ENCODE results near the gene KCNA10.

KCNA10 gene
- long read RNA-seq: 0 reads

DNA sequence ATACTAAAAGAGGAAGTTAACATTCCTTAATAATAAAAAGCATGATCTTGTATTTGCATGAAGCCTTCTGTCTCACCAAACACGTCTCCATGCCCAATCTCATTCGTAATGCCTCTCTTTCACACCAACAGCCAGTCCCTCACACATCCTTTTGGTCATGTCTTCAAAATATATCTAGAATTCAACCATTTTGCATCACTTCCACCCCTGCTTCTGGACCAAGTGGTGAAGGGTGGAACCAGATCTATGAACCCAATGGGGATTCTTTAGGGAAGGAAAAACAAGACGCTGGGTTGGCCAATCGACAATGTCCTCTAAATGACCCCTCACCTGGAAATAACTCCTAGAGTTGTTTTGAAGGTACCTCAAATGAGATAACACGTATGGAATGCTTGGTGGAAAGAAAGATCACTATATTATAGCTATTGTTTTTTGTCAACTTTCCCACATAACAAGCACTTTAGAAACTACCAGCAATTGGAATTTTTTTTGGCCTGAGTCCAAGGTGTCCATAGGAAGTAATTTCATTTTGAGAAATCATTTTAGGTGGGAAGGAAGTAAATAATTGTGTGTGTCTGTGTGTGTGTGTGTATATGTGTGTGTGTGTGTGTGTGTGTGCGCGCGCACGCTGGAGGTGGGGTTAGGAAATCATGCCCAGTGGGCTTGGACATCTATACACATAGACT, at the start of gene KCNA10:
Gene KCNA10, minus strand, starts transcription at position 51 of the 686 bp plus-strand sequence. CDS start 388 bp downstream, outside the sequence.
- Histone ChIP-seq H3K27ac (replicated peaks) (no peak within 1 kb of the TSS), H3K27me3 (ENCODE audit: insufficient read depth, poor library complexity, severe bottlenecking) (no peaks in the 10 kb centered on the region), H3K4me3 (replicated peaks; ENCODE audit: insufficient read depth, low read length) (no peak within 1 kb of the TSS)
- TF ChIP-seq POLR2AphosphoS5 (IDR thresholded peaks at IDR 0.05; ENCODE audit: low read depth): no peak
- TF ChIP-seq SPI1 (IDR thresholded peaks at IDR 0.05; ENCODE audit: borderline replicate concordance, low read depth): no peak
- no peak for TF ChIP-seq REST (IDR thresholded peaks at IDR 0.05; ENCODE audit: insufficient replicate concordance, low read depth)
- TF ChIP-seq GABPA (IDR thresholded peaks at IDR 0.05; ENCODE audit: low read depth): no peak
- no peak for TF ChIP-seq CTCF (IDR thresholded peaks at IDR 0.05; ENCODE audit: insufficient read depth, low read length)
- DNase-seq (ENCODE audit: low read depth in 1 of 2, low spot score in 1 of 2): no peak

GRCh38 chr1:110566836-110567235, 47.9 kb upstream of the KCNA10 start:
- DNase-seq (ENCODE audit: low read depth in 1 of 2, low spot score in 1 of 2): no peak
- no peak for TF ChIP-seq GABPA (IDR thresholded peaks at IDR 0.05; ENCODE audit: low read depth)
- no peak for TF ChIP-seq POLR2AphosphoS5 (IDR thresholded peaks at IDR 0.05; ENCODE audit: low read depth)
- TF ChIP-seq REST (IDR thresholded peaks at IDR 0.05; ENCODE audit: insufficient replicate concordance, low read depth): no peak
- TF ChIP-seq SPI1 (IDR thresholded peaks at IDR 0.05; ENCODE audit: borderline replicate concordance, low read depth): no peak
- no peak for TF ChIP-seq CTCF (IDR thresholded peaks at IDR 0.05; ENCODE audit: insufficient read depth, low read length)
- Histone ChIP-seq H3K27ac (replicated peaks) (no peak overlapping the region), H3K4me3 (replicated peaks; ENCODE audit: insufficient read depth, low read length) (no peak overlapping the region), H3K27me3 (ENCODE audit: insufficient read depth, poor library complexity, severe bottlenecking) (peaks cover 2% of the 10 kb centered on the region)

GRCh38 chr1:110565565-110565964, 46.6 kb upstream of the KCNA10 start:
- TF ChIP-seq REST (IDR thresholded peaks at IDR 0.05; ENCODE audit: insufficient replicate concordance, low read depth) (no peak), CTCF (IDR thresholded peaks at IDR 0.05; ENCODE audit: insufficient read depth, low read length) (no peak), POLR2AphosphoS5 (IDR thresholded peaks at IDR 0.05; ENCODE audit: low read depth) (no peak), SPI1 (IDR thresholded peaks at IDR 0.05; ENCODE audit: borderline replicate concordance, low read depth) (no peak), GABPA (IDR thresholded peaks at IDR 0.05; ENCODE audit: low read depth) (no peak)
- Histone ChIP-seq H3K27me3 (ENCODE audit: insufficient read depth, poor library complexity, severe bottlenecking) (peaks cover 2% of the 10 kb centered on the region), H3K27ac (replicated peaks) (no peak overlapping the region), H3K4me3 (replicated peaks; ENCODE audit: insufficient read depth, low read length) (no peak overlapping the region)
- DNase-seq (ENCODE audit: low read depth in 1 of 2, low spot score in 1 of 2): no peak

Data from HL-60 (cell line).